GM12873 (cell line): ENCODE measurements around the gene EPB41L1.
A peak's percentile ranks its signal among the peaks of the same experiment; 100 is the strongest.

Source experiments
- TF ChIP-seq, protein P1 (sequence below): IDR thresholded peaks from 2 replicates; pipeline ENCODE4 v1.5.1; 2012; ENCODE audit warnings: low read depth, mild to moderate bottlenecking, moderate library complexity, low read length, control low read depth; ENCODE audit not compliant: insufficient read depth; ENCODE audit errors: missing control alignments

Gene EPB41L1

DNA sequence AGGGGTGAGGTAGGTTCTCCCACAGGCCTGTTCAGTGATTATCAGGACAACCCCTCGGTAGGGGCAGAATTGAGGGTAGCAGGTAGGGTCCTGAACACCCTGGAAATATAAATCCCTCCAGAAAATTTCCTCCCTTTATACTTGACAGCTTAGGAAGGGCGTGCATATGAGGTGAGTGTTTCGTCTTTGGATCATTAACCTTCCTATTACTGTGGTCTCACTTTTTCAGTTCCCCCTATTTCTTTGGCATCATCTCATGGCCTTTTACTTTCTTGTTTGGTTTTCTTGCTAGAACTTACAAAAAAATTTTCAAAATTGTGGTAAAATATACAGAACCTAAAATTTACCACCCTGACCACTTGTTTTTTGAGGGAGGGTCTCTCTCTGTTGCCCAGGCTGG lies 18.7 kb upstream of the EPB41L1 start:
- TF ChIP-seq, protein P1, sequence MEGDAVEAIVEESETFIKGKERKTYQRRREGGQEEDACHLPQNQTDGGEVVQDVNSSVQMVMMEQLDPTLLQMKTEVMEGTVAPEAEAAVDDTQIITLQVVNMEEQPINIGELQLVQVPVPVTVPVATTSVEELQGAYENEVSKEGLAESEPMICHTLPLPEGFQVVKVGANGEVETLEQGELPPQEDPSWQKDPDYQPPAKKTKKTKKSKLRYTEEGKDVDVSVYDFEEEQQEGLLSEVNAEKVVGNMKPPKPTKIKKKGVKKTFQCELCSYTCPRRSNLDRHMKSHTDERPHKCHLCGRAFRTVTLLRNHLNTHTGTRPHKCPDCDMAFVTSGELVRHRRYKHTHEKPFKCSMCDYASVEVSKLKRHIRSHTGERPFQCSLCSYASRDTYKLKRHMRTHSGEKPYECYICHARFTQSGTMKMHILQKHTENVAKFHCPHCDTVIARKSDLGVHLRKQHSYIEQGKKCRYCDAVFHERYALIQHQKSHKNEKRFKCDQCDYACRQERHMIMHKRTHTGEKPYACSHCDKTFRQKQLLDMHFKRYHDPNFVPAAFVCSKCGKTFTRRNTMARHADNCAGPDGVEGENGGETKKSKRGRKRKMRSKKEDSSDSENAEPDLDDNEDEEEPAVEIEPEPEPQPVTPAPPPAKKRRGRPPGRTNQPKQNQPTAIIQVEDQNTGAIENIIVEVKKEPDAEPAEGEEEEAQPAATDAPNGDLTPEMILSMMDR = no peak

DNA sequence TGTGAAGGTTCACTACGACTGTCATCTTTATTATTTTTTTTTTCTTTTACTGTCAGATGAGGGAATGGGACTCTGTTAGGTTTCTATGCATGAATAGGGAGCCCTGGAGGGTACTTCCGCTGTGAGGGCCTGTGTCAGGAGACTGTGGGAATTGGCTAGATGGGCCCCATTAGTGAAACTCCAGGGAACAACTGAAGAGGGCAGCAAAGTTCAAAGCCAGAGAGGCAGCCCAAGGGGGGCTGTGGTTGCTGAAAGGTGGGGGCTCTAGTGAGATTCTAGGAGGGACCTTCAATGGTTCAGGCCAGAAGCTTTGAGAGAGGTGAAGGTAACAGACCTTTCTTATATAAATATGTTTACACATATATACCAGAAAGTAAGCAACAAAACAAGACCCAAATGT lies 13.2 kb upstream of the EPB41L1 start:
- TF ChIP-seq, protein P1 = peak; percentile 19

DNA sequence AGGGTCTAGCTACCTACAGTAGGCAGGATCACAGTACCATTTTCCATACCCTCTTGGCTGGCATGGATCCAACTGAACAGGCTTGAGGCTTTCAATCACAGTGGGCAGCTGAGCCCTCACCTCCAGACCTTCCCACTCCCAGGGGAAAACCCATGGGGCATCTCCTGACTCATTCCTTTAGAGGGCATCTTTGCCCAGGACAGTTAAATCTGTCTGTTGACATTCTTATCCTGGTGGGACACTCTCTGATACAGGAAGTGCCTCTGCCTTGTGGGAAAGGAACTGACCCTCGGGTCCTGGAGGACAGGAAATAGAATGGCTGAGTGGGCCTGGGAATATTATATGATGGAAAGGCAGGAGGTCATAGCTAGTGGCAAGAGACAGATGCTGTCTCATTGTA lies 10.2 kb upstream of the EPB41L1 start:
- TF ChIP-seq, protein P1 = no peak

DNA sequence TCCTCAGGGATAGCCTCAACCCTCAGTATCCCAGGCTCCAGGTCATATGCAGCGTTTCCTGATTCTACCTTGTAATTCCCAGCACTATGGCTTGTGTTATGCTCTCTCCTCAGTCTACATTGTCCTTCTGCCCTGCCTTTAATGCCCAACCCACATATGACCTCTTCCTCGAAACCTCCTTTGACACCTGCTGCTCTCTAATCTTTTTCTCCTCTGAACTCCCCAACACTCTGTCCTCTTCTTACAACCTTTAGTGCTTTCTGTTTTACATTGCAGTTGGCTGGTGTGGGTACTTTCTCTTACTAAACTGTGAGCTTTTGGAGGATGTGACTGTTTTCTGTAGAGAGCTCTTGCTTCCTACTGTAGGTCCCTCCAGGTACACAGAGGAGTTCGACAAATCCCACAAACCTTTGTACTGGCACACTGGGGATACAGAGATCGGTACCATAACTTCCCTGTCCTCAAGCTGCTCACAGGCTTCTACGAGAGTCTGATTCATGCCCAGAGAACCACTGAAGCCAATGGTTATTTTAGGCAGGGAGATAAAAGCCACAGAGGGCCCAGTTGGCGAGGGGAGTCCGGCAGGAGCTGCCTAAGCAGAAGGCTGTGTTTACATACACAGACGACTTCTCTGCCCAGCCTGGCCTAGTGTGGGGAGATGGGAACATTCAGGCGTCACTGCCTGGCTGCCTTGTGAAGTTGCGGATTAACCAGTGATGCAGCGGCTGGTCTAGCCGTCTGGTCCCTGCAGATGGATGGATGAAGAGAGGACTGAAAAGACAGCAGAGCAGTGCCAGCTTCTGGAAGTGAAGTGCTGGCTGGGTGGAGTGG lies 8.4 kb upstream of the EPB41L1 start:
- TF ChIP-seq, protein P1 = no peak

DNA sequence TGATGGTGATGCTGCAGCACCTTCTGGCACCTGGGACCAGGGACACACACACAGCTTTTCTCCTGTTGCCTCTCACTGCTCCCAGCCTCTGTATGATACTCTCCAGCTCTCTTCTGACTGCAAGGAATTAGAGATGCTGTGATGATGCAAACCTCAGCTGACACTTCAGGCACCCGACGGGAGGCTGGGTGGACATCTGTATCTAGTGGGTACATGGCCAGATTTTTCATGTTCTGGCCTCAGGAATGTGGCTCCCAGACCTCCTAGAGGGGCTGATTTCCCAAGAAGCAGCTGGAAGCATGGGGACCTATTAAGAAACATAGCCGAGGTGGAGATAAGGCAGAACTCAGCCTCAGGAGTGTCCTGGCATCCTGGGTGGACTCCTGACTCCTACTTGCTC lies 6.8 kb upstream of the EPB41L1 start:
- TF ChIP-seq, protein P1 = no peak

DNA sequence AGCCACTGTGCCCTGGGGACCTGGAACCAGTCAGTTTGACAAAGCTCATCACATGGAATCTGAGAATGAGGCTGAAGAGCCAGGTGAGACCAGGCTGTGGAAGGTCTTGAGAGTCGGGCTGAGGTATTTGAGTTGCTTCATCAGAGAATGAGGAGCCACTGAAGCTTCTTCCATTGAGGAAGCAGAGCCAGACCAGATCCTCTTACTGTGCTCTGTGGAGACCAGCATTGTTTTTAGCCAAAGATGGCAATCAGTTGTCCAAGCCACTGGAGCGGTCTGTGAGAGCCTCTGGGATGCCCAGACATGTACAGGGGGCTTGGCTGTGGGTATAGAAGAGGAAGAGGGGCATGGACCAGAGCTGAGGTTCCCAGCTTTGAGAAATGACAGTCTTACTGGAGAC lies 6.1 kb upstream of the EPB41L1 start:
- TF ChIP-seq, protein P1 = no peak

DNA sequence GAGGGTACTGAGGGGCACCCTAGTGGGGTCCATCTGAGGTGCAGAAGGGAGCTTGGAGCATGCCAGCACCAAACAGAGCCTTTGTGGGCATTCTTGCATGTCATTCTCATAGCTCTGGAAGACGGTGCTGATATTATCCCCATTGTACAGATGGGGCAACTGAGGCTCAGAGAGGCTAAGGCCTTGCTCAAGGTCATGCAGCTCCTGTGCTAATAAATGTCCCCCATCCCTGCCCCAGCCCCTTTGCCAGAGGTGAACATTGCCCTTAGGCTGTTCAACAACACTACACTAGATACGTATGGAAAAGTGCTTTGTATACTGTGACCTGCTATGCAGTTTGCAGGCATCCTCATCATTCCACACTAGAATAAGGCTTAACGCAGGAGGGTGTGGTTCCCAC lies 5.5 kb upstream of the EPB41L1 start:
- TF ChIP-seq, protein P1 = no peak
